GM10266 (cell line): ENCODE data around the gene GTF2H4.

Source experiments
- DNase-seq: peaks from one replicate; pipeline ENCODE4 v3.0.0; 2012; ENCODE audit errors: extremely low spot score
- TF ChIP-seq, protein P1 (sequence below): IDR thresholded peaks from 2 replicates; pipeline ENCODE4 v1.5.1; 2012; ENCODE audit warnings: mild to moderate bottlenecking, low read depth; ENCODE audit not compliant: control insufficient read depth, insufficient read depth; ENCODE audit errors: missing control alignments

The GTF2H4 gene

DNA sequence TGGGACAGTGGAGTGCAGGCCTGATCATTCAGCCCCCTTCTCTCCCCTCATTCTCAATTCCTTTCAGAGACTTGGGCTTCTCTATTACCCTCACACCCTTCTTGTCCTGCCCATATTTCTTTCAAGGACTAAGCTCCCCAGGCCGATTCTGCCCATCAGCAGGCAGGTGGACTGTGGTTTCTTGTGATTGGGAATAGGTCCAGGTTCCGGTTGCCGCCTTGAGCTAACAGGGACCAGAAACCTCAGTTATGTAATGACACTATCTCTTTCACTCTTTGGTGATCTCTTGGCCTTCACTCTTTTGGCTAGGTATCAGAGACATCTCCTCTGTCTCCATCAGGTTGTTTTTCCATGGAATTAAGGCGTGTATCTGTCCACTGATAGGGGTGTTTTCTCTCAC is 39.2 kb downstream of the GTF2H4 start:
- TF ChIP-seq, protein P1, sequence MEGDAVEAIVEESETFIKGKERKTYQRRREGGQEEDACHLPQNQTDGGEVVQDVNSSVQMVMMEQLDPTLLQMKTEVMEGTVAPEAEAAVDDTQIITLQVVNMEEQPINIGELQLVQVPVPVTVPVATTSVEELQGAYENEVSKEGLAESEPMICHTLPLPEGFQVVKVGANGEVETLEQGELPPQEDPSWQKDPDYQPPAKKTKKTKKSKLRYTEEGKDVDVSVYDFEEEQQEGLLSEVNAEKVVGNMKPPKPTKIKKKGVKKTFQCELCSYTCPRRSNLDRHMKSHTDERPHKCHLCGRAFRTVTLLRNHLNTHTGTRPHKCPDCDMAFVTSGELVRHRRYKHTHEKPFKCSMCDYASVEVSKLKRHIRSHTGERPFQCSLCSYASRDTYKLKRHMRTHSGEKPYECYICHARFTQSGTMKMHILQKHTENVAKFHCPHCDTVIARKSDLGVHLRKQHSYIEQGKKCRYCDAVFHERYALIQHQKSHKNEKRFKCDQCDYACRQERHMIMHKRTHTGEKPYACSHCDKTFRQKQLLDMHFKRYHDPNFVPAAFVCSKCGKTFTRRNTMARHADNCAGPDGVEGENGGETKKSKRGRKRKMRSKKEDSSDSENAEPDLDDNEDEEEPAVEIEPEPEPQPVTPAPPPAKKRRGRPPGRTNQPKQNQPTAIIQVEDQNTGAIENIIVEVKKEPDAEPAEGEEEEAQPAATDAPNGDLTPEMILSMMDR, result no peak
- DNase-seq, result no peak

DNA sequence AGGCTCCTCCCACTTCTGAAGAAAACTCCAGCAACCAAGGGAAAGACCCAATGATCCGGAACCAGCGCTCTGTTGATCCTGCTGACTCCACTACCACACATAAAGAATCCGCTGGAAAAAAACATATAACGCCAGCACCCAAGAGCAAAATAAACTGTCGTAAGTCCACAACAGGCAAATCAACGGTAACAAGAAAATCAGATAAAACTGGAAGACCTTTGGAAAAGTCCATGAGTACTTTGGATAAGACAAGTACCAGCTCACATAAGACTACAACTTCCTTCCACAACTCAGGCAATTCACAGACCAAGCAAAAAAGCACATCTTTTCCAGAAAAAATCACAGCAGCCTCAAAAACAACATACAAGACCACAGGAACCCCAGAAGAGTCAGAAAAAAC is 40.8 kb downstream of the GTF2H4 start:
- DNase-seq, result no peak
- TF ChIP-seq, protein P1, result no peak

DNA sequence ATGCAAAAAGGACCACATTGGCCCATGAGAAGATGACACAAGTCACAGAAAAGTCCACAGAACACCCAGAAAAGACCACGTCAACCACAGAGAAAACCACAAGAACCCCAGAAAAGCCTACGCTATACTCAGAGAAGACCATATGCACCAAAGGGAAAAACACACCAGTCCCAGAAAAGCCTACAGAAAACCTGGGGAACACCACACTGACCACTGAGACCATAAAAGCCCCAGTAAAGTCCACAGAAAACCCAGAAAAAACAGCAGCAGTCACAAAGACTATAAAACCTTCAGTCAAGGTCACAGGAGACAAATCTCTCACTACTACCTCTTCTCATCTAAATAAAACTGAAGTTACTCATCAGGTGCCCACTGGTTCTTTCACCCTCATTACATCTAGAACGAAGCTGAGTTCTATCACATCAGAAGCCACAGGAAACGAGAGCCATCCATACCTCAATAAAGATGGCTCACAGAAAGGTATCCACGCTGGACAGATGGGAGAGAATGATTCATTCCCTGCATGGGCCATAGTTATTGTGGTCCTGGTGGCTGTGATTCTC is 44.0 kb downstream of the GTF2H4 start:
- TF ChIP-seq, protein P1, result no peak
- no peak for DNase-seq

DNA sequence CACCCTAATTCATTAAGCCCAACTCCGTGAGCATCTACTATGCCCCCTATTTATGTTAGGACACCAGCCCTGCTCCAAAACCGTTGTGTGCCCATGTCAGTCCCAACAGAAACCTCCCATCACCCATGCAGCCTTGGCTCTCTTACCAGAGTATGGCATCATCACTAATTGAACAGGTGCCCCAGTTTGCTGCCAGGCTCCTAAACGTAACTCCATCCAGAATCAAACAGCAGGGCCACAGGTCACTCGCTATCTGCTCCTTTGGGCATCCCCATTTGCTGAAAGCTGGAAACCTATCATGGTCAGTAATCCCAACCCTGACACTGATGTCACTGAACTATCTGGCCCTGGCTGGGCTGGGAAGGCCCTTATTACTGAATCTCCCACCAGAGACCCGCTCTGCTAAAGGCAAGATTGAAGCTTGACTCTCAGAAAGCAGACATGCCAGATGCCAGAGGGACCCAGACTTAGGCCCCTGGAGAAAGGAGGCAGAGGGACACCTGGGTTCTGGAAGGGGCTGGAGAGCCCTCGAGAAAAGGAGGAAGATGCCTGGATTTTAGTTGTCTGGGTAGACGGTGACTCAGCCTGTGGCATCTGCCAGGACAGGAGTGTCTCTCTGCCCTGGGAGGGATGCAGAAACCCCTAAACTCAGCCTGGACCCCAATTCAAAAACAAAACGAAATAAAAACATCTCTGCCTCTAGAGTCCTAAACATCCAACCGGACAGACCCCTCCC is 46.8 kb downstream of the GTF2H4 start:
- DNase-seq, result no peak
- TF ChIP-seq, protein P1, result no peak

DNA sequence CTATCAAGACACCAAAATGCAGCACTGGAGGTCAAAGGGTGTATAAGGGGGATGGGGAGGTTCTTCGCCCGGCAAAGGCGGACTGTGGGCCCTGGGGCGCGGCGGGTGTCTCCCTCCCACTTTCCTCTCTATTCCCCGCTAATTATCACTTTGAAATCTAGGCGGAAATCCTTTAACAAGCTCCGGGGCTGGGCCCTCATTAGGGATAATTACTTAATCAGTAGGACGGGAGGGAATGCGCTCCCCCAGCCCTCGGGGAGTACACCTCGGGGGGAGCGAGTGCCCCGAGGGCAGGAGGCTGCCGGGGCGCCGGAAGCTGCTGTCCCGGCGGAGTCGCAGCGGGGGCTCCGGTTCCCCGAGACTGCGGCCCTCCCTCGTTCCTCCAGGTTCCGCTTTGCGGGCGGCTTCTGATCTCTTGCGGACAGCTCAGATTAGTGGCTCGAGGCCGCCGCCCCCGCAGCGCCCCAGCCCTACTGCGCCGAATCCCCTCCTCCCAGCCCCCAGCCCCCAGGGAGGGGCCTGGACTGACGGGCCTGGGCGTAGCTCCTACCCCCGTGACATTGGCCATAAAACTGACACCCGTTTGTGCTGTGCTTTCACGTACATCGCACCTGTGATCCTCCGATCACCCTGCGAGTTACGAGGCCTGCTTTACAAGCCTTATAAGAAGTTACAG is 47.5 kb downstream of the GTF2H4 start:
- TF ChIP-seq, protein P1, result peak; percentile 2
- DNase-seq, result peak; percentile 70

DNA sequence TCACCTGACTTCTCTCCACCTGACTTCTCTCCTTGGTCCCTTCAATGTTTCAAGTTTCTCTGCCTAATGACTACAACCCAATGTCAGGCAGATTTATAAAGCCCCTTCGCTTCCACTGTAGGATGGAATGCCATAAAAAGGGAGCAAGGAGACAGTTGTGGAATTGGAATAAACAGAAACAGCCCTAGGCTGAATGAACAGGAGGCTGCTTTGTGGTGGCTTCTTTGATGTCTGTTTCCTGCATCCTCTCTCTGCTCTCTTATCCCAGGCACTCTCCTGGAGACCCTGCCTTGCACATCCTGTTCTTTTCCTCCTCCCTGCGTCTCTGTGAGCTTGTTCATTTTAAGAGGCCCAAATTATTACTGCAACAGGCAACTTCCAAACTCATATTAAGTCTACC is 49.7 kb downstream of the GTF2H4 start:
- DNase-seq, result no peak
- TF ChIP-seq, protein P1, result no peak
